Measurements from ENCODE around the gene JMJD1C. TPM values are rescaled to one million over a fixed set of nuclear protein-coding genes. Genes with fewer than 3 reads are reported as not detected.

The JMJD1C gene
- total and polyA plus RNA-seq, 12 donors: 14.4 to 70.4 (median 39.2) TPM

DNA sequence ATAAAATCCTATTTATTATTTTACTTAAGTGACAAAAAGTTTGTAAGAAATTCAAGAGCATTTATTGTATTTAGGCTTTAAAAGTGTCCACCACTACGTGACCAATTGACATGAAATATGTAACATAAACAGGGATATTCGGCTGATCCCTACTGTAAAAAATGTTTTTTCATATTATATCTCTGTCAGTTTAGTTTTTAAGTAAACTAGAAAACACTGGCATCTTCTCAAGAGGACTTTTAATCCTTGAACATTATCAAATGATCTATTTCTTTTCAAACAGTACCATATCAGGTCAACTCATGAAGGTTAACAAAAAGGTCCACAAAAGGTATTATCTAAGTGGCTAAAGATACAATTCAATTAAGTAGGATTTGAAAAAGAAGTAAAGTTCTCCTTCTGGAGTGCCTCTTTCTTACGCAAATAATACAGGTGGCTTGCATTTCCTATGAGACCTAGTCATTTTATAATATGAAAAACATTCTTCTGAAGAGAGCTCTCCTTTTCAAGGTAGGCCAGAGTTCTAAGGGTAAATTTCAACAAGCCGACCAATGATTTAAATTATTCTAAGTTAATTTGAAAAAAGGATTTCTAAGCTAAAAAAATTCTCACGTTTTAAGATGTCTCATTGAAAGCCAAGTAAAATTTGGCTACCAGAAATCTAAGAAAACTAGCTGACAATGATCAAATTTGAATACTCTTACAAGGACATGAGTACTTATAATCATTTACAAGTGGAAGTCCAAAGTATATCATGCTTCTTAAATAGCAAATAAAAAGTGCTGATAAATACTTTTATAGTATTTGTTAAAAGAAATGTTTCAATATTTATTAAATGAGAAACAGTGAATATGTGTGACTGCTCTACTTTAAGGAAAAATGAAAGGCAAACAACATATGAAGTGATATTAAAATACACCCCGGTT is 199.1 kb downstream of the JMJD1C start:
- WGBS, 2 donors: 1% methylated on average over 6 of the region's 6 CpGs
- intact Hi-C loops (cut with DNase I): loop anchor here in 7 of 10 donors (5.0 to 10.0 kb wide), 8 partner anchors 34 to 361 kb away; partner anchors contain the start of genes JMJD1C (in 3 of the 7) and REEP3 (in 3 of the 7)
- peak overlapping the region in 9 of 10 donors; percentile 42 to 66 (median 59) for H3K4me3 ChIP-seq
- H3K9me3 ChIP-seq: no peaks in the 10 kb centered on the region
- ATAC-seq (no peak), DNase-seq (no peak)
- peak overlapping the region in 9 of 10 donors; percentile 67 to 95 (median 90) for H3K27ac ChIP-seq
- no peaks in the 10 kb centered on the region for H3K36me3 ChIP-seq
- peaks cover 0 to 48% (median 38%) of the 10 kb centered on the region in 9 donors for H3K4me1 ChIP-seq
- H3K27me3 ChIP-seq: no peaks in the 10 kb centered on the region
- TF ChIP-seq CTCF (IDR thresholded peaks at IDR 0.05): no peak

- DNase-seq: no peak
- WGBS, 2 donors: 6 to 9% methylated on average over 2 of the region's 2 CpGs
- no peak for ATAC-seq
- Histone ChIP-seq H3K9me3 (no peaks in the 10 kb centered on the region), H3K27me3 (no peaks in the 10 kb centered on the region), H3K27ac (peak overlapping the region in 9 of 10 donors; percentile 67 to 95 (median 90)), H3K4me3 (peak overlapping the region in 9 of 10 donors; percentile 42 to 66 (median 59)), H3K4me1 (peaks cover 0 to 53% (median 46%) of the 10 kb centered on the region in 9 donors), H3K36me3 (peaks cover 0 to 8% (median 0%) of the 10 kb centered on the region in 9 donors)
- intact Hi-C loops (cut with DNase I): loop anchor here in 8 of 10 donors (2.0 to 10.0 kb wide), 9 partner anchors 33 to 362 kb away; partner anchors contain the start of genes JMJD1C (in 3 of the 8) and REEP3 (in 3 of the 8)
- TF ChIP-seq CTCF (IDR thresholded peaks at IDR 0.05): no peak
Measured at GRCh38 chr10:63265683-63266235, 200.0 kb downstream of the JMJD1C start.

DNA sequence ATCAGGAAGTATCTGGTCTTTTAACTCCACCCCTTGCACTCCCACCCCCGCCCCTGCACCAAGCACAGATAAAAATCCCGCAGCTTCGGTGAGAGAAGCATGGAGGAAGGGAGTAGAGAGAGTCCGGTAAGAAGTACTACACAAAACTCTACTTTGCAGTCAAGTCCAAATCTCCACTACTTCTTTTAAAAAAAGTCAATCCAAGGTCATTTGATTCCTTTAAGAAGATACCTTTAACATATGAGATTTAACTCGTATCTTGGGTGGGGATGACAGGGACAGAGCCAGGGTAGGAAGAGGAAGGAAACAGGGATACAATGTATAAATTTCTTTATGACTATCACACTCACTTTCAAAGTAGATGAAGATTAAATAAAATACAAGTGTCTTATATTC is 200.6 kb downstream of the JMJD1C start:
- WGBS, 2 donors: 0% methylated on average over 5 of the region's 5 CpGs
- no peak for TF ChIP-seq CTCF (IDR thresholded peaks at IDR 0.05)
- Histone ChIP-seq H3K4me1 (peaks cover 0 to 54% (median 46%) of the 10 kb centered on the region in 9 donors), H3K27me3 (no peaks in the 10 kb centered on the region), H3K36me3 (peaks cover 0 to 13% (median 0%) of the 10 kb centered on the region in 9 donors), H3K9me3 (no peaks in the 10 kb centered on the region), H3K27ac (peak overlapping the region in 9 of 10 donors; percentile 67 to 95 (median 90)), H3K4me3 (peak overlapping the region in 9 of 10 donors; percentile 42 to 66 (median 59))
- ATAC-seq (peak in 2 of 8 donors; percentile 25 to 30), DNase-seq (peak in 1 of 2 donors; percentile 42)
- intact Hi-C loops (cut with DNase I): loop anchor here in 8 of 10 donors (2.0 to 10.0 kb wide), 9 partner anchors 33 to 362 kb away; partner anchors contain the start of genes JMJD1C (in 3 of the 8) and REEP3 (in 3 of the 8)

Data from heart right ventricle (tissue), 16 donors.